DOHH2 (cell line): ENCODE measurements around the gene PHLDB2.
A peak's percentile ranks its signal among the peaks of the same experiment; 100 is the strongest.

ENCODE experiments used
- H3F3A ChIP-seq: fragments of 200-600 bp; sonication (generic), shearing (Covaris generic); 2 replicates; pipeline ENCODE4 v1.6.0; 2016; ENCODE audit warnings: antibody characterized with exemption, mild to moderate bottlenecking; ENCODE audit not compliant: control insufficient read depth, insufficient read depth
- H3K27ac ChIP-seq: fragments of 200-600 bp; sonication (generic); 2 replicates; pipeline ENCODE4 v1.5.1; 2014; ENCODE audit warnings: low read depth, mild to moderate bottlenecking, low read length, moderate library complexity
- H3K27me3 ChIP-seq: fragments of 200-600 bp; sonication (generic); 2 replicates; pipeline ENCODE4 v1.6.1; 2014; ENCODE audit warnings: mild to moderate bottlenecking, low read length, mixed read lengths; ENCODE audit not compliant: control insufficient read depth
- H3K36me3 ChIP-seq: fragments of 200-600 bp; sonication (generic); 2 replicates; pipeline ENCODE4 v1.6.1; 2014; ENCODE audit warnings: mild to moderate bottlenecking, low read length, moderate library complexity, mixed read lengths; ENCODE audit not compliant: control insufficient read depth
- H3K4me1 ChIP-seq: fragments of 200-600 bp; sonication (generic); 2 replicates; pipeline ENCODE4 v1.6.1; 2014; ENCODE audit warnings: mild to moderate bottlenecking, low read length, mixed read lengths; ENCODE audit not compliant: control insufficient read depth
- H3K4me2 ChIP-seq: fragments of 200-600 bp; sonication (generic); 2 replicates; pipeline ENCODE4 v1.6.0; 2014; ENCODE audit warnings: mild to moderate bottlenecking, low read length, moderate library complexity
- H3K4me3 ChIP-seq: fragments of 200-600 bp; sonication (generic); 2 replicates; pipeline ENCODE4 v1.5.1; 2014; ENCODE audit warnings: mild to moderate bottlenecking, low read length, mixed read lengths
- H3K79me2 ChIP-seq: fragments of 200-600 bp; sonication (generic); 2 replicates; pipeline ENCODE4 v1.6.1; 2014; ENCODE audit warnings: mild to moderate bottlenecking, low read length, mixed read lengths; ENCODE audit not compliant: control insufficient read depth
- H3K9me2 ChIP-seq: fragments of 200-600 bp; sonication (generic); replicated peaks from 2 replicates; pipeline ENCODE4 v1.6.1; 2014; ENCODE audit warnings: mild to moderate bottlenecking, low read length, mixed read lengths; ENCODE audit not compliant: control insufficient read depth
- H3K9me3 ChIP-seq: fragments of 200-600 bp; sonication (generic); 2 replicates; pipeline ENCODE4 v1.6.1; 2014; ENCODE audit warnings: antibody characterized with exemption, low read length, mixed read lengths; ENCODE audit not compliant: control insufficient read depth, insufficient read depth
- H4K20me1 ChIP-seq: fragments of 200-600 bp; sonication (generic); 2 replicates; pipeline ENCODE4 v1.6.0; 2014; ENCODE audit warnings: low read depth, mild to moderate bottlenecking, antibody characterized with exemption, low read length, moderate library complexity; ENCODE audit not compliant: control insufficient read depth, insufficient read depth
- EZH2phosphoT487 ChIP-seq: fragments of 200-600 bp; sonication (generic); IDR thresholded peaks from 2 replicates; pipeline ENCODE4 v1.6.1; 2017; ENCODE audit warnings: borderline replicate concordance, mild to moderate bottlenecking, antibody characterized with exemption, low read length, moderate library complexity, mixed read lengths
- TF ChIP-seq, protein P1 (sequence below): fragments of 200-600 bp; sonication (generic); IDR thresholded peaks from one replicate; pipeline ENCODE4 v1.5.1; 2014; ENCODE audit warnings: antibody characterized with exemption, mild to moderate bottlenecking, low read depth, low read length; ENCODE audit not compliant: poor library complexity, severe bottlenecking

Gene PHLDB2

DNA sequence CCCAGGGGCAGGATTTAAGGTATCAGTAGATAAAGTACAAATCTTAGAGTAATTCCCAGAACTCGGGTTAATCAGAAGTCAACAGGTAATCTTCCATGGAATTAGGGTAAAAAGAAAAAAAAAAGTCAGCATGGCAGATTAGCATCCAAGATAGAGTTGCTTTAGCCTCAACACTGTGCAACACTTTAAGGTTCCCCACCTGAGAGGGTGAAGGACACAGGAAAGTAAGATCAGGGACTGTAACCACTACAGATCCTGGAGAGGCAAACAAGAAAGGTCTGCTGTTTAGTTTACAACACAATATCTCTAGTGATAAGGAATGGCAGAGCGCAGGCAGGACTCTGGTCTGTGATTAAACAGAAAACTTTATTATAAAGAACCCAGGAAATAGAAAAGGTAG lies 4.1 kb upstream of the PHLDB2 start:
- H3K4me2 ChIP-seq = no peak overlapping the region
- no peak overlapping the region for H3K27ac ChIP-seq
- H3K79me2 ChIP-seq = no peaks in the 10 kb centered on the region
- H3K9me2 ChIP-seq = no peaks in the 10 kb centered on the region
- no peak for TF ChIP-seq EZH2phosphoT487
- TF ChIP-seq, protein P1, sequence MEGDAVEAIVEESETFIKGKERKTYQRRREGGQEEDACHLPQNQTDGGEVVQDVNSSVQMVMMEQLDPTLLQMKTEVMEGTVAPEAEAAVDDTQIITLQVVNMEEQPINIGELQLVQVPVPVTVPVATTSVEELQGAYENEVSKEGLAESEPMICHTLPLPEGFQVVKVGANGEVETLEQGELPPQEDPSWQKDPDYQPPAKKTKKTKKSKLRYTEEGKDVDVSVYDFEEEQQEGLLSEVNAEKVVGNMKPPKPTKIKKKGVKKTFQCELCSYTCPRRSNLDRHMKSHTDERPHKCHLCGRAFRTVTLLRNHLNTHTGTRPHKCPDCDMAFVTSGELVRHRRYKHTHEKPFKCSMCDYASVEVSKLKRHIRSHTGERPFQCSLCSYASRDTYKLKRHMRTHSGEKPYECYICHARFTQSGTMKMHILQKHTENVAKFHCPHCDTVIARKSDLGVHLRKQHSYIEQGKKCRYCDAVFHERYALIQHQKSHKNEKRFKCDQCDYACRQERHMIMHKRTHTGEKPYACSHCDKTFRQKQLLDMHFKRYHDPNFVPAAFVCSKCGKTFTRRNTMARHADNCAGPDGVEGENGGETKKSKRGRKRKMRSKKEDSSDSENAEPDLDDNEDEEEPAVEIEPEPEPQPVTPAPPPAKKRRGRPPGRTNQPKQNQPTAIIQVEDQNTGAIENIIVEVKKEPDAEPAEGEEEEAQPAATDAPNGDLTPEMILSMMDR = no peak
- no peaks in the 10 kb centered on the region for H3K9me3 ChIP-seq
- H3F3A ChIP-seq = no peaks in the 10 kb centered on the region
- no peak overlapping the region for H3K4me3 ChIP-seq
- H4K20me1 ChIP-seq = no peaks in the 10 kb centered on the region
- H3K36me3 ChIP-seq = no peaks in the 10 kb centered on the region
- peaks cover 16% of the 10 kb centered on the region for H3K27me3 ChIP-seq
- H3K4me1 ChIP-seq = peaks cover 7% of the 10 kb centered on the region; the same call in 1 of the 2 replicates

DNA sequence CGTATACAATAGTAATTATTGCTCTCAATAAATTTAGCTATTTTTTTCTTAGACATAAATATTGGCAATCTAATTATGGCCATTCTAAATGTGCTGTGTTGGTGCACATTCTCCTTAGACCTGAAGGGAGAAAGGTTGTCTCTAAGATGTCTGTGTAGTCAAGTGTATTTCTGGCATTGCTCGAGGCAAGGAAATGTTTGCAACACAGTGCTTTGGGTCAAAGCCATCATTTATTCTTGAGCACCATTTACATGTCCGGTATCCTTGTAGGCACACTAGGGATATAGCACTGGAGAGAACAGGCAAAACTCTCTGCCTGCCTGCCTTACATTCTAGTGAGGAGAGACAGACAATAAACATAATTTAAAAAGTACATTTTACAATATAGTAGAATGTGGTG lies 2.6 kb upstream of the PHLDB2 start:
- H3K79me2 ChIP-seq = no peaks in the 10 kb centered on the region
- peaks cover 29% of the 10 kb centered on the region for H3K27me3 ChIP-seq
- peaks cover 11% of the 10 kb centered on the region; the same call in 1 of the 2 replicates for H3K4me1 ChIP-seq
- H3K36me3 ChIP-seq = no peaks in the 10 kb centered on the region
- TF ChIP-seq, protein P1 = no peak
- TF ChIP-seq EZH2phosphoT487 = no peak
- no peak overlapping the region for H3K4me3 ChIP-seq
- H3K9me3 ChIP-seq = no peaks in the 10 kb centered on the region
- H3K9me2 ChIP-seq = no peaks in the 10 kb centered on the region
- H4K20me1 ChIP-seq = no peaks in the 10 kb centered on the region
- H3K27ac ChIP-seq = no peak overlapping the region
- no peaks in the 10 kb centered on the region for H3F3A ChIP-seq
- H3K4me2 ChIP-seq = no peak overlapping the region

DNA sequence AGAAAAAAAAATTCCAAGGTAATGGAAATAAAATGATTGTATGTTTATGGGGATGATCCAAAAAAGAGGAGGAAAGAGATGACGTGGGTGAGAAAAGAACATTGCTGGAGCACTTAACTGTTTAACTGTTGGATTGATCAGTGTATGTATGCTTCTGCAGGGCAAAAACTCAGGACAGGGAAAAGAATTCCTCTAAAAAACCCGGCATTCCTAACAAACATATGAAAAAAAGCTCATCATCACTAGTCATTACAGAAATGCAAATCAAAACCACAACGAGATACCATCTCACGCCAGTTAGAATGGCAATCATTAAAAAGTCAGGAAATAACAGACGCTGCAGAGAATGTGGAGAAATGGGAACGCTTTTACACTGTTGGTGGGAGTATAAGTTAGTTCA lies 1.6 kb upstream of the PHLDB2 start:
- peaks cover 11% of the 10 kb centered on the region; the same call in 1 of the 2 replicates for H3K4me1 ChIP-seq
- no peak overlapping the region for H3K27ac ChIP-seq
- H4K20me1 ChIP-seq = no peaks in the 10 kb centered on the region
- H3F3A ChIP-seq = no peaks in the 10 kb centered on the region
- H3K27me3 ChIP-seq = peaks cover 36% of the 10 kb centered on the region
- H3K4me2 ChIP-seq = no peak overlapping the region
- no peaks in the 10 kb centered on the region for H3K9me3 ChIP-seq
- H3K9me2 ChIP-seq = no peaks in the 10 kb centered on the region
- no peak overlapping the region for H3K4me3 ChIP-seq
- TF ChIP-seq, protein P1 = no peak
- no peak for TF ChIP-seq EZH2phosphoT487
- no peaks in the 10 kb centered on the region for H3K79me2 ChIP-seq
- H3K36me3 ChIP-seq = no peaks in the 10 kb centered on the region

DNA sequence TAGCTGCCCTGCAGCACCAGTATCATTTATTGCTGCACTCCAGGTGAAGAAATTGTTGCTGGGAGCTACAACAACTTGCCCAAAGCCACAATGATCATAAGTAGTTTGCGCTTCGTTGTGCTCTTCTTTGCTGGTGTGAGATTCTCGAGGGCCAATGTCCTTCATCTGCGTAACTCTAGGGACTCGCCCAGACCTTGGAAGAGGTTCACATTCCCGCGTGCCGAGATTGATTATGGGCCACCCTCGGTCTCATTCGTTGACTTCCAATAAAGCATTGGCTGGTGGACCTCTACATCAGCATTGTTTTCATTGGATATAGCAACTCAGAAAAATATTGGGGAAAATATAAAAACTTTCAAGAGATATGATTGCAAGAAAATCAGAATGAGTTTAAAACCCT lies 423 bp upstream of the PHLDB2 start:
- Histone ChIP-seq H3K36me3 (no peaks in the 10 kb centered on the region), H3K4me3 (no peak overlapping the region; the same call in 1 of the 2 replicates), H3K9me3 (no peaks in the 10 kb centered on the region), H3K4me2 (peak overlapping the region; percentile 62; the same call in 1 of the 2 replicates), H4K20me1 (no peaks in the 10 kb centered on the region), H3F3A (no peaks in the 10 kb centered on the region), H3K79me2 (no peaks in the 10 kb centered on the region), H3K27me3 (peaks cover 41% of the 10 kb centered on the region), H3K9me2 (no peaks in the 10 kb centered on the region), H3K27ac (no peak overlapping the region), H3K4me1 (peaks cover 11% of the 10 kb centered on the region; the same call in 1 of the 2 replicates)
- TF ChIP-seq, protein P1 = no peak
- TF ChIP-seq EZH2phosphoT487 = no peak
